ENCODE data around the gene DERL3.

- no peak for TF ChIP-seq POLR2AphosphoS5 (IDR thresholded peaks at IDR 0.05; ENCODE audit: low read depth, low read length)
- no peak for TF ChIP-seq TRIM22 (IDR thresholded peaks at IDR 0.05)
- TF ChIP-seq TBP (CRISPR knock-in tag; IDR thresholded peaks at IDR 0.05) = no peak
- TF ChIP-seq BHLHE40 (IDR thresholded peaks at IDR 0.05; ENCODE audit: low read length) = no peak
- TF ChIP-seq CTCF (CRISPR knock-in tag; IDR thresholded peaks at IDR 0.05) = no peak
- TF ChIP-seq ZFP41 (CRISPR knock-in tag; IDR thresholded peaks at IDR 0.05; ENCODE audit: borderline replicate concordance) = no peak
Observed at GRCh38 chr22:23820748-23821211, 18.0 kb downstream of the DERL3 start.
